ENCODE results near the gene GLRA1.
"Not testable (repeated sequence)": the region's sequence is repeated elsewhere in the genome, so short reads cannot be mapped to it uniquely, and the experiment has no call there.

The GLRA1 gene

GRCh38 chr5:151897020-151897552 lies 27.6 kb downstream of the GLRA1 start:
- in situ Hi-C loops (cut with HindIII; ENCODE audit: low sequenced_read_pairs), result no loop called here
- no peak overlapping the region for H3K4me3 ChIP-seq (ENCODE audit: low read depth, low read length)
- no peak for TF ChIP-seq CTCF (IDR thresholded peaks at IDR 0.05; ENCODE audit: low read depth, low read length, missing control alignments)
- DNase-seq (ENCODE audit: low read depth), result no peak

- TF ChIP-seq CTCF (IDR thresholded peaks at IDR 0.05; ENCODE audit: low read depth, low read length, missing control alignments), result no peak
- no peak overlapping the region for H3K4me3 ChIP-seq (ENCODE audit: low read depth, low read length)
- peak; percentile 95 for DNase-seq (ENCODE audit: low read depth)
- in situ Hi-C loops (cut with HindIII; ENCODE audit: low sequenced_read_pairs), result no loop called here
Observed at GRCh38 chr5:151896031-151896691, 28.5 kb downstream of the GLRA1 start.

DNA sequence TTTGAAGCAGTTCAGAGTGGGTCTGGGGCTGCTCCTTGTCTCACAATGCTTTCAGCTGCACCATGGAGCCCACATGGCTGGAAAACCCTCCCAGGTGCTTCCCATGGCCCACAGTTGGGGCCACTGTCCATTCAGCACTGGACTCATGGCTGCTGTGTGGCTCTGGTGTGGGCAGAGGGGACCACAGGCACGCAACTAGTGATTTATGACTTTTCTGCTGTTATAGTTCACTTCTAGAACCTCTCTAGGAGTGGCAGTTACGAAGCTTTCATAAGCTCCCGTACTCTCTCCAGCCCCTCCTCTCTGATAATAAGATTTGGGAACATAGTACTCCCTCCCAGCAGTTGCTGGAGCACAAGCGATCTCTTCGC lies 29.0 kb downstream of the GLRA1 start:
- in situ Hi-C loops (cut with HindIII; ENCODE audit: low sequenced_read_pairs), result no loop called here
- H3K4me3 ChIP-seq (ENCODE audit: low read depth, low read length), result no peak overlapping the region
- no peak for TF ChIP-seq CTCF (IDR thresholded peaks at IDR 0.05; ENCODE audit: low read depth, low read length, missing control alignments)
- DNase-seq (ENCODE audit: low read depth), result no peak

DNA sequence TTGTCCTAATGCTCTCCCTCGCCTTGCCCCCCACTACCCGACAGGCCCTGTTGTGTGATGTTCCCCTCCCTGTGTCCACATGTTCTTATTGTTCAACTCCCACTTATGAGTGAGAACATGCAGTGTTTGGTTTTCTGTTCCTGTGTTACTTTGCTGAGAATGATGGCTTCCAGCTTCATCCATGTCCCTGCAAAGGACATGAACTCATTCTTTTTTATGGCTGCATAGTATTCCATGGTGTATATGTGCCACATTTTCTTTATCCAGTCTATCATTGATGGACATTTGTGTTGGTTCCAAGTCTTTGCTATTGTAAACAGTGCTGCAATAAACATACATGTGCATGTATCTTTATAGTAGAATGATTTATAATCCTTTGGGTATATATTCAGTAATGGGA lies 31.2 kb downstream of the GLRA1 start:
- H3K4me3 ChIP-seq (ENCODE audit: low read depth, low read length); DNase-seq (ENCODE audit: low read depth); in situ Hi-C loops (cut with HindIII; ENCODE audit: low sequenced_read_pairs): not testable (repeated sequence)

DNA sequence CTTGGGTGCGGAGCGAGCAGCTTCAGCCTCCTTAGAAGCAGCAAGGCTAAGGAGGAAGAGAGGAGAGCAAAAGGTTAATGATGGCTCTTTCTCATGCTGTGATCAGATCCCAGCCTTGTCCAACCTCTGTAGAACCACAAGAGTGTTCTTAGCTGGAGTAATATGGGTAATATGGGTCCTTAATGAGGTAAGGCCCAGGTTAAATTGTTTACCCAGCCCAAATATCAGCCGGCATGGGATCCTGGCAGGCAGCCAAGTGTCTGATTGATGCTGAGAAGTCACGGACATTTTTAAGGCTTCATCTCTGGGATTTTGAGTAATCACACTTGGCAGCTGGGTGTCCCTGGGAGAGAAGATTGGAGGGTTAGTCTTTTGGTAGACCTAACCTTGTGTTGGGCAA lies 32.3 kb downstream of the GLRA1 start:
- DNase-seq (ENCODE audit: low read depth), result no peak
- in situ Hi-C loops (cut with HindIII; ENCODE audit: low sequenced_read_pairs), result no loop called here
- no peak for TF ChIP-seq CTCF (IDR thresholded peaks at IDR 0.05; ENCODE audit: low read depth, low read length, missing control alignments)
- no peak overlapping the region for H3K4me3 ChIP-seq (ENCODE audit: low read depth, low read length)

DNA sequence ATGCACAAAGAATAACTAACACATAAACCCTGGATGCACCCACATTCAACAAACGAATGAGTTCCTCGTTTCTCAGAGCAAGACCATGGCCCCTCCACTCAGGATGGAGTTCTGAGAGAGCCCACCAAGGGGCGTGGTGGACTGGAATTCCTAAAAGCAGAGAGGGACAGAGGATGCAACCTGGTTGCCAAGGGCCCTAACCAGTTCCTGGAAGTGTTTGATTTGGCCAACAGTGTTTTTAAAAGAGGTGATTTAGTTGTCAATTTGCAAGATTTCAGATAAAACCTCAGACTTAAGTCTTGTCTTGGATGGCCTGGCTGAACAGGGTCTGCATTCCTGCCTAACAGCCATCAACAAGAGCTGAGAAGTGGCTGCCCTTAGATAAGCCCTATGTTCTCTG lies 34.4 kb downstream of the GLRA1 start:
- in situ Hi-C loops (cut with HindIII; ENCODE audit: low sequenced_read_pairs), result no loop called here
- no peak for TF ChIP-seq CTCF (IDR thresholded peaks at IDR 0.05; ENCODE audit: low read depth, low read length, missing control alignments)

DNA sequence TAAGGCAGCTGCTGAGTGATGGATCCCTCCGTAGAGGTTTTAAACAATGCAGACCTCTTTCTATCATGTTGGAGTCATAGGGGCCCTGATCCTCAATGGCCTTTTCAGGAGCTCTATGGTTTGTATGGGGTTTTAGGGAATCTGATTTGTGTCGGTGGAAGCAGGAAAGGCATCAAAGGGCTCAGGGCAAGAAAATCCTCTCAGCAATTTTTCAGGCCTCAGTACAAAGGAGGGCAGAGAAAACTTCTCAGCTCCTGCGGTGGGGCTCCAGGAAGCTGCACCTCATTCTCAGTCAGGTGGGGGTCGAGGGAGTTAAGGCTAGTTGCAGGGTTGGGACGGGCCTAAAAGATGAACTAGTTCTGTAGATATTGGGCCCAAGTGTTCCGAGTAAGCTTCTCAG lies 35.0 kb downstream of the GLRA1 start:
- TF ChIP-seq CTCF (IDR thresholded peaks at IDR 0.05; ENCODE audit: low read depth, low read length, missing control alignments), result no peak
- no peak for DNase-seq (ENCODE audit: low read depth)
- in situ Hi-C loops (cut with HindIII; ENCODE audit: low sequenced_read_pairs), result no loop called here
- H3K4me3 ChIP-seq (ENCODE audit: low read depth, low read length), result no peak overlapping the region

More for the DNA sequence above, 34.4 kb downstream of the GLRA1 start:
- DNase-seq (ENCODE audit: low read depth), result no peak
- no peak overlapping the region for H3K4me3 ChIP-seq (ENCODE audit: low read depth, low read length)

Measured in astrocyte of the cerebellum (primary cell).